HG03565 (cell line): Measurements from ENCODE around the gene RLF.

Experiments
- ATAC-seq: cut with Tn5 transposase; IDR thresholded peaks from one replicate; pipeline ENCODE4 v1.9.1; 2021; ENCODE audit warnings: mild to moderate bottlenecking, moderate library complexity; ENCODE audit not compliant: unreplicated experiment

Gene RLF

GRCh38 chr1:40270152-40270834, 109.1 kb downstream of the RLF start:
- ATAC-seq: no peak

- ATAC-seq: no peak
Measured at GRCh38 chr1:40272653-40273213, 111.5 kb downstream of the RLF start.

GRCh38 chr1:40273547-40274166, 112.5 kb downstream of the RLF start:
- ATAC-seq: no peak

GRCh38 chr1:40274331-40274730, 113.1 kb downstream of the RLF start:
- no peak for ATAC-seq

DNA sequence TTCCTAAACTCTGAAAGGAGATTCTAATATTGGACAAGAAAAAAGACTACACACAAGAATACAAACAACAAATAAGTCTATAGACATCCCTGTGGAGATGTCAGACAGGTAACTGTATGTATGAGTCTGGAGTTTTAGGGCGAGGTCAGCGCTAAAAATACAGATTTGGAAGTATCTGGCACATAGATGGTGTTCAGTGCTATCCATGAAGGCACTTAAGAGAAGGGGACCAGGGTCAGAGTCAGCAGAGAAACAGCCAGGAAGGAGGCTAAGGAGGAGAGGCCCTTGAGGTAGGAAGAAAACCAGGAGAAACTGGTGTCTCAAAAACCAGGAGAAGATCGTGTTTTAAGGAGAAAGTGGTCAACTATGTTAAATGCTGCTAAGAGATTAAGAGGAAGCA, 114.9 kb downstream of the RLF start:
- ATAC-seq: no peak

DNA sequence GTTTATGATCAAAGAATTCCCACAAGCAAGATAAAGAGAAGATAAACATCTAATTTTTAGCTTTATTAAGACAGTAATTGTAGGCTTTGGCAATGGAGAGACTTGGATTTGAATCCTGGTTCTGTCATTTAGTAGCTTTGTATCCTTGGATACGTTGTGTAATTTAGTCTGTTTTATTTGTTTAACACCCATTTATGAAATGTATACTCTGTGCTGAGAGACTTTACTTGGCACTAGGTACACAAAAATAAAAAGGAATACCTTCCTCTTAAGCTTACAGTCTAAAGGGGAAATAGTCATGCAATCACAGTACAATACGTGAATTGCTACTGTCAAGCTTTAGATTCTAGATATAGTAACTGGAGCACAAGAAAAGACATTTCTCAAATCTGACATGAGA, 120.7 kb downstream of the RLF start:
- no peak for ATAC-seq
